NOMO-1 treated with DMSO at 0.1 percent for 48 hours (cell line): Measurements from ENCODE around the gene CES2.

ENCODE experiments used
- DNase-seq: peaks from one replicate; lab custom pipeline; 2025; ENCODE audit not compliant: unreplicated experiment; lab: John Stamatoyannopoulos, UW

The CES2 gene

DNA sequence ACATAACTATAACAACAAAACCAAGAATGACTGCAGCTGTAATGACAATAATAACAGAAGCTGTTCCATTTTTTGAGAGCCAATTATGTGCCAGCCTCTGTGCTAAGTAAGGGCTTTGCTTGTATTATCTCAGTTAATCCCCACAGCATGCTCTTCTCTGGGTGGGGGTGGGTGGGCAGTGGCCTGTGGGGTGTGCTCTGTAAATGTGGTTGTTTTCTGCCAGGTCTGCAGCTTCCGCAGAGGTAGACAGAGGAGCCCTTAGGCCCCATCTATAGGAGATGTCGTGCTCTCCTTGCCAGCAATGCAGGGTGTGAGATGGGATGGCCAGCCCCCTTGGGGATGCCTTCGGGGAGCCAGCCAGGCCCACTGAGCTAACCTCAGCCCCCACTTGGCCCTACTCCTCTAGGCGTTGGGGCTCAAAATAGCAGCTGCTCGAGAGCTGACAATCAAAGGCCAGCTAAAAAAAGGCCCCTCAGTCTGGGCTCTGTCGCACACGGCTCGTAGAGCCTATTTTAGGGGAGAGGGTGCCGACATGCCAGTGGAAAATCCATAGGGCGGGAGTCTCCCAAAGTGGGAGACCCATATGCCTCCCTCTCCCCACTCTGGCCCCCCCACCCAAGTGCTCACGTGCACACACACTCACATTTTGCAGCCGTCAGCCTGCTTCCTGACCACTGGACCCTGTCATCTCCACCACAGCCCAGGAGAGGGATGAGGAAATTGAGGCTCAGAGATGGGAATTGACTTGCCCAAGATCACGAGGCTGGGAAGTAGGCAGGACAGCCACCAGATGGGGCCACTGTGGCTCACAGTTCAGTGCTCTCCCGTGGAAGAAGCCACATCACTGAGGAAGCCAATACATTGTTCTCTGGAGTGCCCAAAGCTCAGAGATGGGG is 32.4 kb upstream of the CES2 start:
- DNase-seq, result no peak

DNA sequence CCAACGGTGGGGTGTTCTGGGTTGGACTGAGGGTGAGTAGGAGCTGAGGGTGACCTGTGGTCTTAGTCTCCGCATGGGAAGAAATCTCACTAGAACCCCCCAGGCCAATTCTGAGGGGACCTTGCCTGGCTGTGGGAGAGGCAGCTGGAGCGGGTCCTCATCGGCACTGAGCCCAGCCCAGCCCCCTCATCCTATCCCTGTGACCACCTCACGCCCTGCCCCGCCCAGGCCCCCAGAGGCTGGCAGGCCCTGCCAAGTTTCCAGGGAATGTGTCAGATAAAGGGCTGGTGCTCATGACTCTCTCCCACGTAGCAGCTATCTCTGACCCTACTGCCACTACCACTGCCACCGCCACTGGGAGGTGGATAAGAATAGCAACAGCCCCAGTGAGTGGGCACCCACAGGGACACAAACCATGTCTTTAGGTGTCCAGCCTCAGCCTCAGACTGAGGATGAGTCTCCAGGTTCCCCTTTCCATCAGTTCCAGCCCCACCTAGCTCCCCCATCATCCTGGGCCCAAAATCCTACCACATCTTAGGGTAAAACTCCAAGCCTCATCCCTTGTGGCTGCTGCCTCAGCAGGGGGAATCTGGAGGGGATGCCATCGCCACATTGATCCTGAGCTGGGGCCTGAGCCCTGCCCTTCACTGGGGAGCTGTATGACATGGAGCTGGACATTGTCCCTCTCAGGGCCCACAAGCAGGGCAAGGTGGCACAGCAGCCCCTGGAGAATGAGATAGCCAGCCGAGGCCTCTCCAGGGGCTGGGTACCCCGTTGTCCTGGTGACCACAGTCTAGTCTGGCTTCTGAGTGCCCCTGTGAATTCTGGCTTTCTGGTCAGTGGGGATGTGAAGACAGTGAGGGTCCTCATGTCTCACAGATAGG is 31.5 kb upstream of the CES2 start:
- DNase-seq, result no peak

DNA sequence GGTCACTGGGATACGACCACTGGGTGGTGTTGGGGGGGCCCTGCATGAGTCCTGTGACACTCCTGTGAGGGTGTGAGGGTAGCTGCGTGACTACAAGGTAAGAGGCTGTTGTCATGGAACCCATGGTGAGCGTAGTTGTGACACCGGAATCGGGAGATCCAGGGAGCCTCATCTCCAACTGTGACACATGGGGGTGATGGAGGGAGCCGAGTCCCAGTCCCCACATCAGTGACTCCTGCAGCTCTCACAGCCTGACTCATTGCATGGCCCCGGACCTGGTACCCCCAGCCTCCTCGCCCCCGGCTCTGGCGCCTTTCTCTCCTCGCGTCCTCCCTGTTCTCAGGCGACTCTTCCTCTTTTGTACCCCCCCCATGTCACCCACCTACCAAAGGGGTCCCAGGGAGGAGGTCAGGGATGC is 30.9 kb upstream of the CES2 start:
- DNase-seq, result no peak

DNA sequence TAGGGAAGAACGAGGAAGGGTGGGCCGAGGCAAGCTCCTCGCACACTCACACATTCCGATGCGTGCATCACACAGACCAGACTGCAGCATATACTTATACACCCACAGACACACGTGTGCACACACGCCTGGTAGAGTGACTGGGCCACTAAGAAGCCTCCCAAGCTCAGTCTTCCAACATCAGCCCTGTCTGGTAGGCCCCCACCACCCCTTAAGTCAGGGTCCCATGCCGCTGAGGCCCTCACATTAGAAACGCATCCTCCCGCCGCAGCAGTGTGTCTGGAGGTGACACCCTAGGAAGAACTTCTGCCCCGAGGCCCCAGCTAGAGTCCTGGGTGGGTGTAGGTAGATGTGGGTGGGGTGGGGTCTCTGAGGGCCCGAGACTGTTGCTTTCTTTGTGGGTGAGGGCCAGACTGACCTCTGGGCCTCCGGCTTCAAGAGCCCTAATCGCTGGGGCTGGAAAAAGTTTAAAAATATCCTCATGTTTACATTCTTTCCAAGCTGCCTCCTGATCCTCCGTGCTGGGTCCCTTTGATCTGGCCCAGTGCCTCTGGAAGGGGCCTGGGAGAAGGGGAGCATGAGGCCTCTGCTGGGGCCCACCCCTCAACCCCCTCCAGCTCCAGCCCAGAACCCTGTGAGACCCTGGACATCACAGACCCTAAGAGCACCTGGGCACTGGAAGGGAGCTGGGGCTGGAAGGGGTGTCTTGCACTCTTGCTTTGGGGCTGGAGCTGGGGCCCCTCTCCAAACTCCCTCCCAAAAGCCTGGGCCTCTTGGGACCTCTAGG is 30.3 kb upstream of the CES2 start:
- DNase-seq, result no peak

DNA sequence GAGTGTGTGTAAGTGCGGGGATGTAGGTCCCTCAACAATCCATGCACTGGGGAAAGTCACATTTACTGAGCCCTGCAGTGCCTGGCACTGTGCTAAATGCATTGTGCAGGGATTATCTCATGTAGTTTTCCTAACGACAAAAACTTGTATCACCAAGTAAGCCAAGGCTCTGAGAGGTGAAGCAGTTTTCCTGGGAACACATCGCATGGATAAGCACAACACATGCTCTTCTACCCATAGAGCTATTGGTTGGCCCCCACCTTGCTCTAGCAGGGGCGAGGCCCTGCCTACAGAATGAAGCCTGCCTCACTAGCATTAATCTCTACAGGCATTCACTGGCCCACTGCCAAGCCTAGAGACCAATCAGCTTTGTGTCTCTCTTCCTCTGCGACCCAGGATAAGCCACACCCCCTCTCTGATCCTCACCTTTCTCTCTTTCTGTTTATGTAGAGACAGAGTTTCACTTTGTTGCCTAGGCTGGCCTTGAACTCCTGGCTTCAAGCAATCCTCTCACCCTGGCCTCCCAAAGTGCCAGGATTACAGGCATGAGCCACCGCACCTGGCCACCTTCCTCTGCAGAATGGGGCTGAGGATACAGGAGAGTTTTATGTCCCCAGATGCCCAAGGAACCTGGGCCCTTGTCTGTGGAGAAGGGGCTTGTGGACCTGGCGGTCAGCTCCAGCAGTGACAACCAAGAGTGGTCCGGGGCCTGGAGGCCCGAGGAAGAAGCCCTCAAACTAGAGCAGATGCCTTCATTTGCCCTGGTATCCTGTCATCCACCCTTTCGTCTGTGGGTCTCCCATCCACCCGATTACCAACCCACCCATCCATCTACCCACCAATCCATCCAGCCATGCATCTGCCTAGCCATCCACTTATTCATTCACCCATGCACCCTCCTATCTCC is 29.4 kb upstream of the CES2 start:
- no peak for DNase-seq

DNA sequence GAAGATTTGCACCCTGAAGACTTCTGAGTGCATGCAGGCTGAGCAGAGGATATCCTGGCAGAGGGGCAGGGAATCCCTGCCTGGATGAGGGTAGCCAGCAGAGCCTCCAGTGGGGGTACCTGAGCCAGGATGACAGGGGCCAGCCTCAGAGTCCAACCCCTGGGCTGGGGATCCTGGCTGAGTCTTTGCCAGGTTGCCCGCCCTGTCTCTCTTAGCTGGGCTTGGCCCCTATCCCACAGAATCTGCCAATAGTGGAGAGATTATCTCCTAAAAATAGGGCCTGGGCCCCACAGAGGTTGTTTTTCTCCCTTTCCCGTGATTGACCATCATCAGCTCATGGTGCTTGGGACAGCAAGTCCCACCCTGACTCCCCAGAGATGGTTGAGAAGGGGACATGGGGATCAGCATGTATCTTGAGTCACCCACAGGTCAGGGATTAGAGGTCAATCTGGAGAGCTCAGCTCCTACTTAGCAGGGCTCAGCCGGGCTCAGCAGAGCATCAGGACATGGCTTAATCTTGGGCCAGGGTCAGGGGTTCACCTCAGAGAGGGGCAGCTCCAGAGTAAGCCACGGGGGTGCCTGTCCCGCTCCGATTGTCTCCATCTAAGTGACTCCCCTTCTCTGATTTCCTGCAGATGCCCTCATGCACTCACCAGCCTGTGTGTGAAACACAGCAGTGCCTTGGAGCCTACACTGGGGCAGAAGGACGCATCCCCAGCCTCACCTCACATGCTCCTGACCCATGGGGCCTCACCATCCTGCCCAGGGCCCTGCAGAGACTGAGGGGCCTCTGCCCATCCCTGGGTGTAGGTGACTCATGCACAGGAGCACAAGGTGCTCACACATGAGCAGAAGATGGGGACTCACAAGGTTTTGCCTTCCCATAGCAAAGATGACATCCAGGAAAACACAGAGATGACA is 28.1 kb upstream of the CES2 start:
- DNase-seq, result no peak

DNA sequence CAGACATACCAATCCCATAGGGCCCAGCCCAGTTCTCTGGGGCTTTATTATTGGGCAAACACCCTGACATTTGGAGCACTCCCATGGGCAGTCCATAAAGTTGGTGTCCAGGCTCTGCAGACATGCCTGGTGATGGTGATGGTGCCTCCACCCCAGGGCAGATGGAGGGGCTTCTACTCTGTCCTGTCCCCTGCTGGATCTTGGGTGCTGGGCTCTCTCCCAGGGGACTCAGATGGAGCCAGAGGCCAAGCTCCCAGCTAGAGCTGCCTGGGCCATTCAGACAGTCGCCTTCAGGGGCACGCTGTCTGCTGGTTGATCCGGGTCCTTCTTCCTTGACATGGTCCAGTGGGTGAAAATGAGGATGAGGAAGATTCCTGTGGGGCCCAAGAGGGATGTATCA is 27.2 kb upstream of the CES2 start:
- no peak for DNase-seq

DNA sequence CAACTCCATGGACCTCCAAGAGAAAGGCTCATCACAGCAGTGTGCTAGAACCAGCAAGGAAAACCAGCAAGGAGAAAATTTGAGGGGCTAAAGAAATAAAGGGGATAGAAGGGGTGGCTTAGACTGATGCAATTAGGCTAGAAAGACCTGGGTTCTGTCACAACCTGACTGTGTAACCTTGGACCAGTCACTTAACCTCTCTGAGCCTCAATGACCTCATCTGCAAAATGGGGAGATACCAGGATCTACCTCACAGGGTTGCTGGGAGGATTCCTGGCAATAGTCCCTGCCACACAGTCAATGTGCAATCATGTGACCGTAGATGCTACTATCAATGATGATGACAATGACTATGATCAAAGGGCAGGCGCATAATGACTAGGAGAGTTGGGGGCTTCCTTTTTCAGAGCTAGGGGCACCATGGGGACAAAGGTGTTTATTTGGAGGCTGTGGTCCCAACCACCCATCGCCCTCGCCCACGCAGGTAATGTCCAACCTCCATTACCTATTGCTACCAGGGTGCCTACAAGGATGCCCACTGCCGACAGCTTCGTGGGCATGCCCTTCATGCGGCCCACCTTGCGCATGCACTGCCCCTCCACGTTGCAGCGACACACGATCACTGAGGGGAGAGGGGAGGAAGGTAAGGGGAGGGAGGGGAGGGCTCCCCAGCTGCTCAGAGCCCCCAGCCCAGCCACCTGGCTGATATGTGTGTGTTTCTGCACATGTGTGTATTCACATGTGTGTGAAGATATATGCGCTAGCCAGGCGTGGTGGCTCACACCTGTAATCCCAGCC is 26.4 kb upstream of the CES2 start:
- no peak for DNase-seq

DNA sequence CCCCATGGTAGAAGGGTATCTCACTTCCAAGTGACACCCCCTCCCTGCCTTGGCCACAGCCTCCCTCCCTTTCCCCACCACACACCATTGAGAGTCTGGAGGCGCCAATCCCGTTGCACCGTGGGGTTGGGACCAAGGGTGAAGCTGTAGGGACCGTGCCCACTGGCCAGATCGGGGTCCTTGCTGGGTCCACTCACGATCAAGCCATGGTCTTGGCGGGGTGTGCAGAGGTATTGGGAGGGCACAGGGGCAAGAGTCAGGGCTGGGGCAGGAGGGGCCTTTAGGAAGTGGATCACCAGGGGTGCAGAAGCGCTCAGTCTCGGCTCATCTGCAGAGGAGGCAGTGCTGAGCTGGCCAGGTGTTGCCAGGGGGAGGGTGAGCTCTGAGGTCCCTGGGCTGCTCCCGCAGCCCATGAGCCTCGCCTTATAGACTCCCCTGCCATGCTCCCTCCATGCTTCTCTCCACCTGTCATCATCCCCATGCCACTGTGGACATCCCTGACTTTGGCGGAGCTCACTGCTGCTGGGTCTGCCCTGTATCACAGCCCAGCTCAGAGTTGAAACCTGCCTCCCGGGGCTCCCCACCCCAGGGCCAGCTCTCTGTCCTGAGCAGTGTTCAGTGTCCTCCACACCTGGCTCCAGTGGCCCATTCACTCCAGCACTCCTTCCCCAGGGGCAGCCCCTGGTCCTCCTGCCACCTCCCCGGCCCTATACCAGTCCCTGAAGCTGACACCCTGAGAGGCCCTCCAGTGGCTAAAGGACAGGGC is 25.0 kb upstream of the CES2 start:
- no peak for DNase-seq

DNA sequence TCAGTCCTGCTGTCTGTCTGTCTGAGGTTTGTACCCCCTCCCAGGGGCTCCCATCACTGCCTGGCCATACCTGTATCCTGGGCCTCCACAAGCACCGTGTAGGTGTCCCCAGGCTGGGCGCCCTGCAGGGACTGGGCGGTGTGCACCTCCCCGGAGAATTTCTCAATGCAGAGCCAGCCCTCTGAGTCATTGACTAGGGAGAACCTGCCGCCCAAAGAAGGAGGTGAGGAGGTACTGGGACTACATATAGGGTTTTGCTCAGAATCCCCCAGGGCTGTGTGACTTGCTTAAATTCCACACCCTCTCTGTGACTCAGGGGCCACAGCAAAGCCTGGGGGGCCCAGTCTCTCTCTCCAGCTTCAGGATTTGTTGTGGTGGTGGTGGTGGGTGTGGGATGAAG is 24.2 kb upstream of the CES2 start:
- DNase-seq, result no peak

DNA sequence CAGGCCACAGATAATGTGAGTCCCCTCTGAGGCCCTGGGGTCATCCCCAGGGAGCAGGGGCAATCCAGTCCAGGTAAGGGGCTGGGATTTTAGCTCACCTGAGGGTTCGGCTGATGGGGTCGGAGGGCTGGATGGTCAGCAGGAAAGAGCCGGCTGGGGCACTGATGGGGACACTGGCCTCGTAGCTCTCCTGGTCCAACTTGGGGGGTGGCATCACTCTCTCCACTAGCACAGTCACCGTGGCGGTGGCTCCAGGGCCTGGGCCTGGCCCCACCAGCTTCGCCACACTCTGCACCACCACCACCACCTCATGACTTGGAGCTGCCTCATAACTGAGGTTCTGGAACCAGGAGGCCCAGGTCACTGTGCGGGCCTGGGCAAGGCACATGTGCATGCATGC is 23.5 kb upstream of the CES2 start:
- DNase-seq, result no peak

DNA sequence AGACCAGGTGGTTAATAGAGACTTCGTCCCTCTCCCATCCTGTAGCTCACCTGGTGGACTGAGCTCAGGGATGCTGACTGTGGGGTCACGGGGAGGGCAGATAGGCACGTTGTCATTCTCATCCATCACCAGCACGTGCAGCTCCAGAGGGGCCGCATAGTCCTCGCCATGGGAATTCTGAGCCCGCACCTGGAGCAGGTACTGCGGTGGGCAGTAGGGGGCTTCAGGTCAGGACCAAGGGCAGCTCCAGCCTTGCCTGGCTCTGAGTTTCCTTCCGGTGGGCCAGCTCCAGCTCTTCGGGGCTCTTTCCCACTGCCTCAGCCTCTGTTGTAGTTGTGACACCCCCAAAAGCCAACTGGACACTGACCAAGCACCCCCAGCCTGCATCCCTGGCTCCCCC is 22.2 kb upstream of the CES2 start:
- no peak for DNase-seq

DNA sequence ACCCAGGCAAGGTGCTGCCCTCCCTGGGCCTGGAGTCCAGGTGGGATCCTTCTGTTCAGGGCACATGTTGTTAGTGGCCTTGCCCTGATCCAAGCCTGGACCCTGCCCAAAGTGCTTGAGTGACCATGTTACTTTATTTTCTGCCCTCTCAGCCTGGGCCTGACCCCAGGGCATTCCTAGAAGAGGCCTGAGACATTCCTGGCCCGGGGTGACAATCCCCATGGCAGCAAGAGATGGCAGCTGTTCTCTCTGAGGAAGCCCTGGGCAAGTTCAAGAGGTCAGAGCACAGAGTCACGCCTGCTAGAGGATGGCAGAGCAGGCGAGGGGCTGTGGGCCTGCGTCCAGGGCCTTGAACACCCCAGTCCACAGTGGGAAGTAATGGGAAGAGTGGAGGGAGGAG is 21.6 kb upstream of the CES2 start:
- no peak for DNase-seq

DNA sequence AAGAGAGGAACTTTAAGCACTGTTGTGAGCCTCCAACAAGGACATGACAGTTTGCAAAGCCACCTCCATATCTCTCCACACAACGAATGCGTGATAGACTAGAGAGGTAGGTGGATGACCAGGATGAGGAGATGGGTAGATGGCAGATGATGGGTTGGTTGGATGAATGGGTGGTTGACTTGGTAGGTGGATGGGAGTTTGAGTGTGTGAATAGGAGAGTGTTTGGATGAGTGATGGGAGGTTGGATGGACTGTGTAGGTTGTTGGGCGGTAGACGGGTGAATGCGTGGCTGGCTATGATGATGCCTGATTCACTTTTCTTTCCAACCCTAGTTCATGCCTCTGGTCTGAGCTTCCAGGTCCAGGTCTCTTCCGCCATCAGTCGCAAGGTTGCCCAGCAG is 20.8 kb upstream of the CES2 start:
- DNase-seq, result no peak

DNA sequence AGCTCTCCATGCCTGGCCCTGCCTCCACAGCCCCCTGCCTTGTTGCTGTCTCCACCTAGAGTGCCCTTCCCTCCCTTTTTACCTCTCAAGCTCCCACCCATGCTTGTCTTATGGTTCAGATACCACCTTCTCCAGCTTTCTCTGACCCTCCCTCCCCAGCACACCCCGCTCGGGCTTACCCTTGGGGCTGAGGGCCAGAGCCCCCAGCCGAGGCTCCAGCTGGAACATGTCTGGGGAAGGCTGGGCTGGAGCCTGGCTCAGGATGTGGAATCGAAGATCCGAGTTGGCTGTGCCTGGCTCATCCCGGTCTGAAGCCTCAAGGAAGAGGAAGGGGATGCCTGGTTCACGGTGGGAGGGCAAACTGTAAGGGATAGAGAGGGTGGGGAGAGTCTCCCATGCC is 20.3 kb upstream of the CES2 start:
- DNase-seq, result no peak

DNA sequence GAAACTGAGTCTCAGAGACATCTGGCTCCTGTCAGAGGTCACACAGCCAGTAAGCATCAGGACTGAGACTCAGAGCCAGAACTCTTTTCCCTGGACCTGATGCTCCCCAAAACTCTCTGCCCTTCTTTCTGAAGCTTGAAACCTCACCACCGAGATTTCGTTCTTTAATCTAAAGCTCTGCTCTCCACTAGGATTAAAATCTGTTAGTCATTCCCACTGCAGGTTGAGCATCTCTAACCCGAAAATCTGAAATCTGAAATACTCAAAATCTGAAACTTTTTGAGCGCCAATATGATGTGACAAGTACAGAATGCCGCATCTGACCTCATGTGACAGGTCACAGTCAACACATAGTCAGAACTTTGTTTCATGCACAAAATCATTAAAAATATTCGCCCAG is 18.8 kb upstream of the CES2 start:
- no peak for DNase-seq

DNA sequence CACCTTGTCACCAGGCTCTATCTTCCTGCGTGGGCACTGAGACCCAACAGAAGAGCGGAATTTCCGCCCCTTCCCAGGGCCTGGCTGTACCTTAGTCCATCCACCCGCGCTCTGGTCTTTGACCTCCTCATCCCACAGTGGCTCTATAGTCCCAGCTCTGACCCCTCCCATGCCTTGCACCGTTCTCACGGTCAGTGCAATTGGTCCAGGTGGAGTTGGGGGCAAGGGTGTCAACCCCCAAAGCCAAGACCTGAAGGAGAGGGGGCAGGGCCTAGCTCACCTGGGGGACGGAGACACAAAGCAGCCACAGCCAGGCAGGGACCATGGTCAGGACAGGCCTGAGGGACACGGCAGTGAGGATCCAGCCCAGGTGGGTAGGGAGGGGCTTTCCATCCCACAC is 17.6 kb upstream of the CES2 start:
- DNase-seq, result no peak

DNA sequence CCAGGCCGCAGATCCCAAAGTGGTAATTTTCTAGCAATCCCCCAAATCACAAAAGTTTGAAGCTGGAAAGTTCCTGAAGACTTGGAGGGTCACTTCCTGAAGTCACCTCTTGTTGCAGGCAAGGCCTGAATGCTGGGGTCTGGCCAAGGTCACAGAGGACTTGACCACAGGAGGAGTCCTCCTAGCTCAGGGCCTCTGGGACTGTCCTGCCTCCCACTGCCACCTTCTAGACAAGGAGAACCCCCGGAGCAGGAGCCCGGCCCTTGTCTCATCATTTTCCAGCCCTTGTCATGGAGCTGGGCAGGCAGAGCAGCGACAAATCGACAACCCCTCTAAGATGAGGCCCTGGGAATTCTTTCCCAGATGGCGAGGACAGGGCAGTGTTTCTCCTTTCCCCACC is 17.0 kb upstream of the CES2 start:
- DNase-seq, result no peak
